DND-41 (cell line): ENCODE measurements around the gene CERS5.

Source experiments
- EZH2 ChIP-seq: IDR thresholded peaks from 3 replicates; pipeline ENCODE4 v1.6.1; 2012; ENCODE audit warnings: borderline replicate concordance, low read depth, mild to moderate bottlenecking, moderate library complexity, low read length, inconsistent platforms; ENCODE audit not compliant: severe bottlenecking
- TF ChIP-seq, protein P1 (sequence below): IDR thresholded peaks from 2 replicates; pipeline ENCODE4 v1.5.1; 2012; ENCODE audit warnings: borderline replicate concordance, low read length, moderate library complexity, mild to moderate bottlenecking; ENCODE audit not compliant: poor library complexity, severe bottlenecking; ENCODE audit errors: extremely low read depth

DNA sequence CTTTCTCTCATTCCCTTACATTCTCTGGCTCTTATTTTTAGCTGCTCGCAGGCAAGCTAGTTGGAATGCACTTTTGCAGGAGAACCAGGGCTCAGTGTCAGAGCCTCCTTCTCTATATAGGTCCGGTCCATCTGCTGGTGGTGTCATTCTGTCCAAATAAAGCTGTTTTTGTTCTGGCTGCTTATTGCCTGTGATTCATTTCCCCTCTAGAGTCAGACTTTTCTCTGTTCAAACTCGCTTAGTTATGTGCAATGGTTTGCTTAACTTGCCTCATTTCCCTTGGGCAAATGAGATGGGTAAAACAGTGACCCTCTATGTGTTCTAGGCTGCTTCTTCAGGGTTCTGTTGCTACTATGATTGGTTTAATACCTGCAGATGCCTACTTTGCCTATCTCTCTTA lies 79.2 kb downstream of the CERS5 start:
- TF ChIP-seq, protein P1, sequence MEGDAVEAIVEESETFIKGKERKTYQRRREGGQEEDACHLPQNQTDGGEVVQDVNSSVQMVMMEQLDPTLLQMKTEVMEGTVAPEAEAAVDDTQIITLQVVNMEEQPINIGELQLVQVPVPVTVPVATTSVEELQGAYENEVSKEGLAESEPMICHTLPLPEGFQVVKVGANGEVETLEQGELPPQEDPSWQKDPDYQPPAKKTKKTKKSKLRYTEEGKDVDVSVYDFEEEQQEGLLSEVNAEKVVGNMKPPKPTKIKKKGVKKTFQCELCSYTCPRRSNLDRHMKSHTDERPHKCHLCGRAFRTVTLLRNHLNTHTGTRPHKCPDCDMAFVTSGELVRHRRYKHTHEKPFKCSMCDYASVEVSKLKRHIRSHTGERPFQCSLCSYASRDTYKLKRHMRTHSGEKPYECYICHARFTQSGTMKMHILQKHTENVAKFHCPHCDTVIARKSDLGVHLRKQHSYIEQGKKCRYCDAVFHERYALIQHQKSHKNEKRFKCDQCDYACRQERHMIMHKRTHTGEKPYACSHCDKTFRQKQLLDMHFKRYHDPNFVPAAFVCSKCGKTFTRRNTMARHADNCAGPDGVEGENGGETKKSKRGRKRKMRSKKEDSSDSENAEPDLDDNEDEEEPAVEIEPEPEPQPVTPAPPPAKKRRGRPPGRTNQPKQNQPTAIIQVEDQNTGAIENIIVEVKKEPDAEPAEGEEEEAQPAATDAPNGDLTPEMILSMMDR, result no peak
- TF ChIP-seq EZH2, result no peak
